ENCODE measurements around the gene OST4. TPM values are rescaled to one million over a fixed set of nuclear protein-coding genes. Genes with fewer than 3 reads are reported as not detected.

Gene OST4
- total RNA-seq, 3 donors from 2014 or later (not counting 1 experiment from before 2014, with no cell fraction given) = 178 to 207 (median 192) TPM

GRCh38 chr2:27027211-27027651 is 44.2 kb downstream of the OST4 start:
- peaks cover 3% of the 10 kb centered on the region for H3K4me1 ChIP-seq (ENCODE audit: control insufficient read depth, insufficient read depth, low read length)
- no peak overlapping the region for H3K4me3 ChIP-seq (ENCODE audit: low read length)
- no peaks in the 10 kb centered on the region for H3K36me3 ChIP-seq (ENCODE audit: control insufficient read depth, insufficient read depth, low read length)
- ATAC-seq (no peak), DNase-seq (no peak)
- Mint-ChIP-seq H3K4me3 (no peak overlapping the region), H3K36me3 (no peaks in the 10 kb centered on the region), H3K27ac (no peak overlapping the region), H3K4me1 (peaks cover 0 to 14% of the 10 kb centered on the region in 2 donors), H3K27me3 (ENCODE audit: low read depth in 2 of 2) (no peaks in the 10 kb centered on the region), H3K9me3 (no peaks in the 10 kb centered on the region)
- TF ChIP-seq, protein P1, sequence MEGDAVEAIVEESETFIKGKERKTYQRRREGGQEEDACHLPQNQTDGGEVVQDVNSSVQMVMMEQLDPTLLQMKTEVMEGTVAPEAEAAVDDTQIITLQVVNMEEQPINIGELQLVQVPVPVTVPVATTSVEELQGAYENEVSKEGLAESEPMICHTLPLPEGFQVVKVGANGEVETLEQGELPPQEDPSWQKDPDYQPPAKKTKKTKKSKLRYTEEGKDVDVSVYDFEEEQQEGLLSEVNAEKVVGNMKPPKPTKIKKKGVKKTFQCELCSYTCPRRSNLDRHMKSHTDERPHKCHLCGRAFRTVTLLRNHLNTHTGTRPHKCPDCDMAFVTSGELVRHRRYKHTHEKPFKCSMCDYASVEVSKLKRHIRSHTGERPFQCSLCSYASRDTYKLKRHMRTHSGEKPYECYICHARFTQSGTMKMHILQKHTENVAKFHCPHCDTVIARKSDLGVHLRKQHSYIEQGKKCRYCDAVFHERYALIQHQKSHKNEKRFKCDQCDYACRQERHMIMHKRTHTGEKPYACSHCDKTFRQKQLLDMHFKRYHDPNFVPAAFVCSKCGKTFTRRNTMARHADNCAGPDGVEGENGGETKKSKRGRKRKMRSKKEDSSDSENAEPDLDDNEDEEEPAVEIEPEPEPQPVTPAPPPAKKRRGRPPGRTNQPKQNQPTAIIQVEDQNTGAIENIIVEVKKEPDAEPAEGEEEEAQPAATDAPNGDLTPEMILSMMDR (IDR thresholded peaks at IDR 0.05) = no peak
- no peaks in the 10 kb centered on the region for H3K9me3 ChIP-seq (ENCODE audit: control insufficient read depth, insufficient read depth, low read length)
- intact Hi-C loops (cut with micrococcal nuclease) = no loop called here
- WGBS (ENCODE audit: insufficient coverage) = 90% methylated on average over 10 of the region's 10 CpGs
- no peak overlapping the region for H3K27ac ChIP-seq (ENCODE audit: low read length)
- no peaks in the 10 kb centered on the region for H3K27me3 ChIP-seq (ENCODE audit: control insufficient read depth, insufficient read depth, low read length)

- no peak overlapping the region for H3K27ac ChIP-seq (ENCODE audit: low read length)
- no peak for ATAC-seq
- H3K36me3 ChIP-seq (ENCODE audit: control insufficient read depth, insufficient read depth, low read length) = no peaks in the 10 kb centered on the region
- Mint-ChIP-seq H3K36me3 (no peaks in the 10 kb centered on the region), H3K4me3 (no peak overlapping the region), H3K4me1 (peaks cover 0 to 5% of the 10 kb centered on the region in 2 donors), H3K27ac (no peak overlapping the region), H3K27me3 (ENCODE audit: low read depth in 2 of 2) (no peaks in the 10 kb centered on the region), H3K9me3 (no peaks in the 10 kb centered on the region)
- H3K27me3 ChIP-seq (ENCODE audit: control insufficient read depth, insufficient read depth, low read length) = no peaks in the 10 kb centered on the region
- WGBS (ENCODE audit: insufficient coverage) = 95% methylated on average over 24 of the region's 24 CpGs
- TF ChIP-seq, protein P1 (IDR thresholded peaks at IDR 0.05) = no peak
- H3K4me3 ChIP-seq (ENCODE audit: low read length) = no peak overlapping the region
- no peaks in the 10 kb centered on the region for H3K4me1 ChIP-seq (ENCODE audit: control insufficient read depth, insufficient read depth, low read length)
- intact Hi-C loops (cut with micrococcal nuclease) = no loop called here
- DNase-seq = no peak
- H3K9me3 ChIP-seq (ENCODE audit: control insufficient read depth, insufficient read depth, low read length) = no peaks in the 10 kb centered on the region
Observed at GRCh38 chr2:27025861-27026851, 45.3 kb downstream of the OST4 start.

DNA sequence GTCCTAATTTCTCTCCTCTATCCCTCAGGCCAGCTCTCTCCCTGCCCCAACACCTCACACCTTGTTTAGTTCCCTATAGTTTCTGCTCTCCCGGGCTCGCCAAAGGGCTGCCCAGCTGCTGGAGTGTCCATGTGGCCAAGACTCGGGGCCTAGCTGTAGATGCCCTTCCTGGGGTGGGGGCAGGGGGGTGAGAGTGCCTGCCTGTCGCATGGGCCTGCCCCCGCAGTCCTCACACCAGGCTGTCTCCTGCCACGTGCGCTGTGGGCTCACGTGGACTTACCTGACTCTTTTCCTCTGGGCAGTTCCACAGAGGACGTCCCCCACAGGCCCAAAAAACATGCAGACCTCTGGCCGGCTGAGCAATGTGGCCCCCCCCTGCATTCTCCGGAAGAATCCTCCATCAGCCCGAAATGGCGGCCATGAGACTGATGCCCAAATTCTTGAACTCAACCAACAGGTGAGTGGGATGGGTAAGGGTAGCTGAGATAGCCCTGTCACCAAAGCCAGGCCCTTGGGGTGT is 46.1 kb downstream of the OST4 start:
- 92% methylated on average over 13 of the region's 13 CpGs for WGBS (ENCODE audit: insufficient coverage)
- H3K36me3 ChIP-seq (ENCODE audit: control insufficient read depth, insufficient read depth, low read length) = no peaks in the 10 kb centered on the region
- no peak overlapping the region for H3K27ac Mint-ChIP-seq

More for the DNA sequence above, 46.1 kb downstream of the OST4 start:
- Histone ChIP-seq H3K4me3 (ENCODE audit: low read length) (no peak overlapping the region), H3K9me3 (ENCODE audit: control insufficient read depth, insufficient read depth, low read length) (no peaks in the 10 kb centered on the region), H3K27me3 (ENCODE audit: control insufficient read depth, insufficient read depth, low read length) (no peaks in the 10 kb centered on the region), H3K4me1 (ENCODE audit: control insufficient read depth, insufficient read depth, low read length) (no peaks in the 10 kb centered on the region), H3K27ac (ENCODE audit: low read length) (no peak overlapping the region)
- TF ChIP-seq, protein P1 (IDR thresholded peaks at IDR 0.05) = no peak
- no peak for ATAC-seq
- Mint-ChIP-seq H3K27me3 (ENCODE audit: low read depth in 2 of 2) (no peaks in the 10 kb centered on the region), H3K4me1 (peaks cover 0 to 2% of the 10 kb centered on the region in 2 donors), H3K4me3 (no peak overlapping the region), H3K36me3 (no peaks in the 10 kb centered on the region), H3K9me3 (no peaks in the 10 kb centered on the region)
- intact Hi-C loops (cut with micrococcal nuclease) = no loop called here
- DNase-seq = no peak
